ENCODE measurements around the gene PHGDH.

Gene PHGDH

DNA sequence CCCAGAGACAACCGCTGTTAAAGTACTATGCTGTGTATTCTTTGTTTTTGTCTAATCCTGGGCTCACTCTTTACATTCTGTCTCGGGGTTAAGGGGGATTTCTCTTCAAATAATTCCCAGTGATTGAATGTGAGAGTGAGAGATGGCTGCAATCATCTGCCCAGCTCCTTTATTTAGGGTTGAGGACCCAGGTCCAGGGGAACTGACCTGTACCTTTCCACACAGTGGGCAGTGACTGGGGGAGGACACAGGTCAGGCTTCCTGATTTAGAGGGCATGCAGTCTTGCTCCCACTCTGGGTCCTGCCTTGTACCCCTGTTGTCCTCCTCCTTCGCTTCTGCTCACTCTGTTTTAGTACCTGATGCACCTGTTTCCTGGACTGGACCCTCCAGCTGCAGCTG, 22.0 kb downstream of the PHGDH start:
- DNase-seq, result no peak

DNA sequence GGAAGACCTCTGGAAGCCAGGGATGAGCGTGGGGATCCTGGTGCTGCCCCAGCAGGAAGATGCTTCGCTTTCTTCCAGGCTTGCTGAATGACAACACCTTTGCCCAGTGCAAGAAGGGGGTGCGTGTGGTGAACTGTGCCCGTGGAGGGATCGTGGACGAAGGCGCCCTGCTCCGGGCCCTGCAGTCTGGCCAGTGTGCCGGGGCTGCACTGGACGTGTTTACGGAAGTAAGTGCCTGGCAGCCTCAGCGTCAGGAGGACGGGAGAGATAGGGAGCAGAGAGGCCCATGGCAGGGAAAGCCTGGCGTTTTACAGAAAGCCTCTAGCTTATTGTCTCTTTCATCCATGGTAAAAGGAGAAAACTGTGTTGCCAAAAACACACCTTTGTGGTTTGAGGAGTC, 23.5 kb downstream of the PHGDH start:
- no peak for DNase-seq

DNA sequence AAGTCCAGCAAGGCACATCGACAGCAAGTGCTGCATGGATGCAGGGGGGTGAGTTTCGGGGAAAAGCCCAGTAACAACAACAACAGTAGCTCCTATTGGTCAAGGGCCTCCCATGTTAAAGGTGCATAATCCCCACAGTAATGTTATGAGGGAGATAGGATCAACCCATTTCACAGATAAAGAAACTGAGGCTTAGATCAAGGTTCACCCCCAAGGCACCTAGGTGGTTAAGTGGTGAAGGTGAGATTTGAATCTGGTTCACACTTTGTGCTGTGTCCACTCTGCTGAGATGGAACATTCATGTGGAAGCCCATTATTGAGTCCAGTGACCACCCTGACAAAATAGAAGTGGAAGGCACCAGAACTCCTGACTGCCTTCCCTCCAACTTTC, 24.9 kb downstream of the PHGDH start:
- no peak for DNase-seq

DNA sequence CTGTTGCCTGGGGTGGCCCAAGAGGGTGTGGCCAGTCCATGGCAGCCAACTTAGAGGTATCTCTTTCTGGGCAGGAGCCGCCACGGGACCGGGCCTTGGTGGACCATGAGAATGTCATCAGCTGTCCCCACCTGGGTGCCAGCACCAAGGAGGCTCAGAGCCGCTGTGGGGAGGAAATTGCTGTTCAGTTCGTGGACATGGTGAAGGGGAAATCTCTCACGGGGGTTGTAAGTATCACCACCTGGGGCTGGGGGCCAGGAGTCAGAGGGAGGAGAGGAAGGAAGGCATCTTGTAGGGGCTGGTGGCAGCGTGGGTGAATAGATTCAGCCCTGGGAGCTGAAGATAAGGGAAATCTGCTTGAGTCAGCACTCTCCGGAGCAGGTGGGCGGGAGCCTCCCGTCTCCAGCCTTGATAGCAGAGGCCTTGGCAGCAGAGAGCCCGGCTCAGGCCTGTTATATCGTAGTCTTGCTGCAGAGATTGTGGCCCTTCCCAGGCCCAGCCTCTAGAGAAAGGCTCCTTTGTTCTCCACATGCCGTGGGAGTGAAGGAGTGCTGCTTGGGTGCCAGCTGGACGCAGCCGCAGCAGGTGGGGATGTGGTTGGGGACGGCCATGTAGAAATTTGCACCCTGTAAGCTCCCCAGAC, 25.4 kb downstream of the PHGDH start:
- DNase-seq, result no peak

DNA sequence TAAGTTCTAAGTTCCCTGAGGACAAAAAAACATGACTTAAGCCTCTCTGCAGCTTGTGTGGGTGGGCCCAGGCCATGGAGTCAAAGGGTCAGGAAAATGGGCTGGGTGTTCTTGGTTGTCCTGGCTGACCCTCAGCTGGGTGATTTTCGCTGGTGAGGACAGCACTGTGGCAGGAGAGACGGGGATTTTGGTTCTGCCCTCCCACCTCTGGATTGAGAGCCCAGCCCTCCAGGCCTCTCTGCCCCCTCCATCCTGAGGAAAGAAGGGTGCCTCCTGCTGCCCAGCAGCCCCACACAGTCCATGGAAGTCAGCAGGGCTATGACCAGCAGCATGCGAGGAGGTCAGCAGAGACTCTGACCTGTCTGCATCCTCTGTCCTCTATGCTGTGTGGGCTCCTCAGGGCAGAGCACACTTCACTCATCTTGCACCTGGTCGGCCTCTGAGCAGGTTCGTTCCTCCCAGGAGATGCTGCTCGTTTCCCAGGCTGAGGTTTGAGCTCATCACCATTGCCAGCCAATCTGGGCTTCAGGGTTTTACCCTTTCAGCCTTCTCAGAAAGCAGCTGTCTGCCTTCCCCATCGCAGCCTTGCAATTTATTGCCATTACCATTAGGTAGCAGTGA, 26.5 kb downstream of the PHGDH start:
- no peak for DNase-seq

DNA sequence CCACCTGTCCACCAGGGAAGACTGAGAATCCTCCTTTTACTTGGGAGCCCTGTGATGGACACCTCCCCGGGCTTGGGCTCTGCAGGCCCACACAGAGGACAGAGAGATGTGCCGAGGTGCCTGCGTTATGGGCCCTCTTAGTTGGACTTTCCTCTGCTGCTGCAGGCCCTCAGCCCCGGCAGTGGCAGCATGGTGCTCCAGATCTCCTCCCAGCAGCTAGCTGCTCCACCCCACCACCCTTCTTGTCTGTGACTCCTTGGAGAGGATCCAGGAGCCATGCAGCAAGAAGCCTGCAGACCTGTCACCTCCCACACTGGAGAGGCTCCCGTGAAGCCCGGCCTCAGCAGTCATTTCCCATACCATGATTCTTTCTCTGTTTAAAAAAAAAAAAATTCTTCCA, 27.4 kb downstream of the PHGDH start:
- DNase-seq, result no peak

DNA sequence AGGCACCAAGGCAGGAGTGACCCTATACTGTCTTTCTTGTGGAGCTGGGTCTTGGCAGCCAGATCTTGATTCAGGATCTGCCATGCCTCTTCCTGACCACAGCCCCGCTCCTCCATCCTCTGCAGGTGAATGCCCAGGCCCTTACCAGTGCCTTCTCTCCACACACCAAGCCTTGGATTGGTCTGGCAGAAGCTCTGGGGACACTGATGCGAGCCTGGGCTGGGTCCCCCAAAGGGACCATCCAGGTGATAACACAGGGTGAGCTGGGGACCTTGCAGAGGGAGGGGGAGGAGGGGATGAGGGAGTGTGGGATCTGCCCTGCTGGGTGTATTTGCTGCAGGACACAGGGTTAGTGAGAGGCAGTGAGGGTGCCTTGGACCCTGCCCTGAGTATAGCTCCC, 28.5 kb downstream of the PHGDH start:
- no peak for DNase-seq

DNA sequence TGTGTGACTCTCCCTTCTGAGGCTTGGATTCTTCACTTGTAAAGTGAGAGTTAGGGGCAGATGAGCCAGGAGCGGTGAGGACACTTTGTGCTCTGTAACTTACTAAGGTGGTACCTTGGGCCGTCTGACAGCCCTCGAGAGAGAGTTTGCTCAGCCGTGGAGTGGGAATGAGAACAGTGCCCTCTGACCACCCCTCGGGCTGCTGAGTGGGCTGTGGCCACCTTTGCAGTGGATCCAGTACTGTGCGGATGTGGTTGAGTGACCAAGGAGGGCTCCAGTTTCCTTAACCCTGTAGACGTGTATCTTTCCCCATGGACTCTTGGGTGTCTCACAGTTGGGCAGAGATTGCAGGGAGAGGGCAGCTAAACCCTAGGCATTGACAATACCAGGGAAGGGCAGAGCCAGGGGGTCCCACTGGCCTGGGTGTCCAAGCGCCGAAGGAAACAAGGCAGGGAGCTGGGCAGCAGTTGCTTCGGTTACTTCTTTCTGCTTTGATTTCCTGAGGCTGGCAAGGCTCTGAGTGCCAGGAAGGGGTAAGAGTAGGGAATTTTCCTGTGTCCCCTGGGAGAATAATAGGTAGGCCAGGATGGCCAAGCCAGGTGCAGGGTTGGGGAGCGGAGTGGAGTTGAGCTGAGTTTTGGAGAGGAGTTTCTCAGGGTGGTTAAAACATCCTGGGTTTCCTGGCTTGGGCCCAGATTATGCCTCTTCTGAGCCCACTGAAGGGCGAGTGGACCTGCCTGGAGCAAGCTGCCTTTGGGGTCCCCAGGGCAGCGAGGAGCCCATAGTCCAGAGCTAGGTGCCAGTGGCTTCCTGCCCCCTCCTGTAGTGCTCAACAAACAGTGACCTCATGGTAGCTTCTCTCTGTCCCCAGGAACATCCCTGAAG, 29.4 kb downstream of the PHGDH start:
- no peak for DNase-seq

DNA sequence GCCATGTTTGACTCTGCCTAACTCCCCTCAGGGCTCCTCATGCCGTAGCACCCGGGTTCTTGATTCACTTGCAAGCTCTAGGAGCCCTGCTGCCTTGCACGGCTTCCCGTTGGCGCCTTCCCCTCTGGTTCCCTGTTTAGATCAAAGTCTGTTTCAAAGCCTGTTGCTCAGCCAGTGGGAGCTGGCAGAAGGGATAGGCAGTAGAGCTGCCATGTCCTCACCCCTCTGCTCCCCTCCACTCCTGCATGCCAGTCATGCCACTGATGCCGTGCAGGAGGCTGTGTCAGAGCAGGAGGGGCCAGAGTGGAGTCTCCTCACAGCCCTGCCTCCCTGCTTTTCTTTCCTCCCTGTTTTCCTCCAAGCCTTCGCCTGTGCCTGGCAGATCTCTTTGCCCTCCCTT, 30.5 kb downstream of the PHGDH start:
- no peak for DNase-seq

DNA sequence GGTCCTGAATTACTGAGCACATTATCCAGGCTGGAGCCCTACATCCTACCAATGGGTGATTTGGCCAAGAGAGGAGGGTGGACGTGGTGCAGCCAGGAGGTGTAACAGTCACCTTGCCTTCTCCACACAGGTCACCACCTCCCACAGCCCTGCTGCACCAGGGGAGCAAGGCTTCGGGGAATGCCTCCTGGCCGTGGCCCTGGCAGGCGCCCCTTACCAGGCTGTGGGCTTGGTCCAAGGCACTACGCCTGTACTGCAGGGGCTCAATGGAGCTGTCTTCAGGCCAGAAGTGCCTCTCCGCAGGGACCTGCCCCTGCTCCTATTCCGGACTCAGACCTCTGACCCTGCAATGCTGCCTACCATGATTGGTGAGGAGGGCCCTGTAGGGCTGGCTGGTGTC, 30.9 kb downstream of the PHGDH start:
- no peak for DNase-seq

DNA sequence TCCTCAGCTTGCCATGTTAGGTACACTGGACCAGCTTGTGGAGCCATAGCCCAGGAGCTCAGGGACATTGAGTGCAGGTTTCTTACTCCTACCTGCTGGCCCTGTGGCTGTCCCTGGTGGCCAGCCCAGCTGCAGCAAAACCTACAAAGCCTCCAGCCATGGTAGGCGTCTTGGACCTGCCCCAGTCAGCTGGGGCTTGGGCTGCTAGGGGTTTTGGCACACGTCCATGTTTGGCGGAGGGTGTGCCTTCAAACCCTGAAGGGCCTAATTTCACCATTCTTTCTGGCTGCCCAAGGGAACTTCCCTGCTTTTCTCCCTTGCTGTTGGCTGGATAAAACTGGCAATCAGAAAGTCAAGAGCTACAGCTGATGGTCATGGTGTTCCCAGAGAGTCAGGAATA, 31.6 kb downstream of the PHGDH start:
- DNase-seq, result no peak

DNA sequence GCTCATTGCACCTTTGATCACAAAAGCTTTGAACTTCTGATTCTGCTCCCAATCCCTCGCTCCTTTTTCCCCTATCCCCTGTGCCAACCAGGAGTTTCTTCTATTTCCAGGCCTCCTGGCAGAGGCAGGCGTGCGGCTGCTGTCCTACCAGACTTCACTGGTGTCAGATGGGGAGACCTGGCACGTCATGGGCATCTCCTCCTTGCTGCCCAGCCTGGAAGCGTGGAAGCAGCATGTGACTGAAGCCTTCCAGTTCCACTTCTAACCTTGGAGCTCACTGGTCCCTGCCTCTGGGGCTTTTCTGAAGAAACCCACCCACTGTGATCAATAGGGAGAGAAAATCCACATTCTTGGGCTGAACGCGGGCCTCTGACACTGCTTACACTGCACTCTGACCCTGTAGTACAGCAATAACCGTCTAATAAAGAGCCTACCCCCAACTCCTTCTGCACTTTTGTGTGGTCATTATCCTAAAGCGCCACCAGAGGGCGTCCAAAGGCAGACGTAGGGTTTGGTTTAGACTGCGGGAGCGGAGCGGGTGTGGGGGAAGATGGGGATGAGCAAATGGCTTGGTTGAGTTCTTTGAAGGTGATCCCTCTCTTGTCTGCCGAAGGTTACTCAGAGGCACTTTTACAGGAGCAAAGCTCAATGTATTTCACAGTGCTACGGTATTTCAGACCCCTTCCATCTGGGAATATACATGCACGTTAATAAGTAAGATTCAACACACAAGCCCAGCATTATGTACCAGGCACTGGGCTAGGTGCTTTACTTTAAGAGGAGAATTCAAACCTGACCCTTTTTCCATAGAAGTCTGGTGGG, 32.3 kb downstream of the PHGDH start:
- peak; percentile 3 for DNase-seq

DNA sequence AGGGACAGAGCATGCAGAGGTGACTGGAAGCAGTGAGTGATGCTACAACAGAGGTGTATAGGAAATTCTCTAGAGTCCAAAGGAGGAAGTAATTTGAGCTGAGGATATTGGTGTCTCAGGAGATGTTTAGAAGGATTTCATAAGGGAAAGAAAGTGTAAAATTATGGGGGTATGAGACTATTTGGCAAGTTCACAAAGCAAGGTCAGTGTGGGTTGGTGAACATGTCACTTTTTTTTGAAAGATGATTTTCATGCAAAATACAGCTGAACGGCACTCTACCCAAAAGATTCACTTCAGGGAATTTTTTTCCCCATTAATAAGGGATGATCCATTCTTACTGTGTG, 32.8 kb downstream of the PHGDH start:
- DNase-seq, result no peak

DNA sequence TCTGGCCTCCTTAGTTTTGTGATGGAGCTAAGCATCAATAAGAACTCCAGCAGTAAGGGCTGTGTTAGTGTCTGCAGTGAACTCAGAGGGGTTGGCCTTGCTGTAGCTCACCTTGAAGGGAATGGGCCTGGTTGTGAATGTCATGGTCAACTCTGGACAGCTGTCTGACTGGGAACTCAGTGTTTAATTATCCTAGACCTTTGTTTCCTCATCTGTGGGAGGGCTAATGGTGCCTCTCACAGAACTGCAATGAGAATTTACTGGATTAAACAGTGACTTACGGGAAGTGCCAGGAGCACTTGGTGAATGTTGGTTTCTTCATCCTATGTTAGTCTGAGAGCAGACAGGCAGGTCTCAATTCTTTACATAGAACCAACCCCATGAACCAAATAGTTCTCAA, 33.3 kb downstream of the PHGDH start:
- no peak for DNase-seq

DNA sequence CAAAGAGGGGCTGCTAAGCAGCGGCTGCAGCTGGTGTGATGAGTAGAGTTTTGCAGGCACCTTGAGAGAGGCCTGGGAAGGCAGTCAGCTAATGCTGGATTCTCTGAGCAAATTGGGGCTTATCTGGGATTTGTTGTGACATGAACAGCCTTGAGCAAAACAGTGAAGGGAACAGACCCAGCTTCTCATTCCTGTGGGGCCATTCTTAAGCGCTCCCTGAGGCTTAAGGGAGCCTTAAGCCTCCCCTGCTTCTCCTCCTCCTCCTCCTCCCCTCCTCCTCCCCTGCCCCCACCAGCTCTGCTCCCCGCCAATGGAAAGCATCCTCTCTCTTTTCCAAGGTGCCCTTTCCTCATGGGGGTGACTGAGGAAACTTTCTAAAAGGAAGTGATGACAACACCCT, 35.7 kb downstream of the PHGDH start:
- DNase-seq, result no peak

DNA sequence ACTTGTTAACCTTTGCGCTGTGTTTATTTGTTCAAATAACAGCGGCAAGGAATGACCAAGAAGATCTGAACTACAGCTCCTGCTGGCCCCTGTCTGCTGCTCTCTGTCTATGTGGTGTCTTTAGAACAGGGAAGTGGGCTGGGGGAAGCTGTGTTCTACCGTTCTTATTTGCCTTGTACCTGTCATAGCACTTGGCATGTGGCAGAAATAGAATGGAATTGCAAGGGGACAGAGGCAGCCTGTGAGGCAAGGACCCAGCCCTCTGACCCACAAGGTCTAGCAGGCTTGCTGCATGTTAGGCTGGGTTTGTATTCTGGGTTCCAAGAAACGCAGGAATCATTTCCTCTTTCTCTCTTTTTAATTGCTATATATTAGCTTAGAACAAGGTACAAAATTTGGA, 36.3 kb downstream of the PHGDH start:
- DNase-seq, result no peak

DNA sequence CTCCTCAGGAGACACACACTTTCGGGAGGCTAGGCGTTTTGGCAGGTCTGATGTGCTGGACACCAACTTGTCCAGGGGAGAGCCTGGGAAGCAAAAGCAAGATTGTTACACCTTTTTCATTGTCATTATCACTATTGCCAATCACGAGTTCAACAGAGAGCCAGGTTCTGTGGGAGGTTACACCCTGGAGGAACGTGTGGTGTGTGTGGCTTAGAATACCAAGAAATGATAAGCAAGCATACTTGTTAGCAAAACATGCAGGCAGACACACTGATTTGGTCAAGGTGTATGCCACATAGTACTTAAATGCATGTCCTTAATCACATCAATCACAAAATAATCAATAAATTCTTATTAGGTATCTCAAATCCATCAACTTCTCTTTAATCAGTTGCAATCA, 40.9 kb downstream of the PHGDH start:
- DNase-seq, result no peak

DNA sequence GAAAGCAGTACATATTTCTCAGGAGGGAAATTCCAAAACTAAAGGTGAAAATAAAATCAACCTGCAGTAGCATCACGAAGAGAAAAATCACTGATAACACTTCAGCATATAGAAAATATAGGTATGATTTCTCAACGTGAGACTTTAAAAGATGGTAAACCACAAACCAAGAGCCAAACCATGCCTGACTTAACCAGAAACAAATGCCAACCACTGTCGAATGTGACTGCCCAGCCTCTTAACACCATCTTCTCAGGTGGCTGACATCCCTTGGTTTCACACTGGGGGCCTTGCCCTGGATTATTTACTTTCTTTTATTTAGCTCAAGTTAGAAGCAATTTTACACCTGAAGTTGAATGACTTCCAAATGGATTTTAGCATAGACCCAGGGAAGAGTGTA, 46.9 kb downstream of the PHGDH start:
- DNase-seq, result no peak

DNA sequence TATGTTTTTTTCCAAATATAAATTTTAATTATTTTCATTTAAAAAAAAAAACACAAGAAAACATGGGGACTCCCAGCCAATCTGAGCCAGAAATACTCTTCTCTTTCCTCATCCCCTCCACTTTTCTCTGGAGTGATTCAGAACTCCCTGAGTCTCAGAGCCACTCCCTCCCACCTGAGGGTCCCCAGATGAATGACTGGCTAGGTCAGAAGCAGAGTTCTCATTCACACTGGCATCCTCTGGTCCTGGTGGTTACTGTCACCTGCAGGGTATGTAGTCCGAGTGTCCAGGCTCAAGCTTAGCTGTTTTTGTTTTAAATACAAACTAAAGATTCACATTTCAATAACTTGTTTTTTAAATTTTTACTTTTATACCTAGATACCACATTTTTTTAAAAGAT, 50.7 kb downstream of the PHGDH start:
- DNase-seq, result no peak

DNA sequence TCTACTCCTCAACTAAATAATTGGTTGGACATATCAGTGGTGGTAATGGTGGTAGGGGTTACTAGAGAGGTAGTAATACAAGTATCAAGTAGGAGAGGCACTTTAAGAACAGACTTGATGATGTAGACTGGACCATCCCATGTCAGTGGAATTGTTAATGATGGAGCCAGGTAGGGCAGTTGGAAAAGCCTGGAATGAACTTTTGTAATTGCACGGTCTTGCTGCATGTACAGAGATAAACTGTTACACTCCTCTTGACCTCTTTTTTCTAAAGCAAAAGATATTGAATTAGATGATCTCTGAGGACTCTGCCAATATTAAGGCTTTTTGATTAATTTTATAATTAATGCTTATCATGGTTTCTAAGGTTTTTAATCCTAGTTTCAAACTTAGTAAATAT, 51.2 kb downstream of the PHGDH start:
- DNase-seq, result no peak

DNA sequence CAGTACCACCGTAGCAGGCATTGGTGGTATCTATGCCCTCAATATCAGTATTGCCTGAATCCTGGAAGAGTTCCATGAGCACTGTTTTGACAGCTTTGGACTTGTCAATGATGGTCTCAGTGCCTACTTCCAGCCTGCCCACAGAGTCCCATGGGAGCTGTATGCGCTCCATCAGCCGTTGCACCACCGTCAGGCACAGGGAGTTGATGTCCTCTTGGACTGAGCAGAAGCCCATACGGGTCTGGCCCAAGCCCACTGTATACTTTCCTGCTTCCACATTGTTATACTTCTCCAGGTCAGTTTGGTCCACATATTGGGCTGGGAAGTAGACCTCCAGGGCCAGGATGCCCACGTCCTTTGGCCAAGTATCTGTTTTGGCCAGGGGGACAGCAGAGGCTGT, 52.5 kb downstream of the PHGDH start:
- DNase-seq, result no peak

DNA sequence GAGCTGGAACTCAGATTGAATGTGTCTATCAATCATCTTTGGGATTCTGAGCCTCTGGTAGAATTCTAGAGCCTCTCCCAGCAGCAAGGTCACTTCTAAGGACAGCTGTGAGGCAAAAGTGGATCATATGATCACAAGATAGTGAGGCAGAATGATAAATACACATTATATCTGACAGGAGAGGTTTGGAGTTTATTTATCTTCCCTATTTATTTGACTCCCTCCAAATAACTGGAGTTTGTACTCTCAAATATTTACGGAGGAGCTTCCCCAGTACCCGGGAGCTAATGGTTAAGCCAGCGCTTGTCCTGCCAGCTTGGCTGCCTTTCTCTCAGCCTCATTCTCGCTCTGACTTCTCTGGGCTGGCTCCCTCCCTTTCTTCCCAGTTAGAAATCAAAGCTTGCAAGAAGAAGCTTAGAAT, 54.6 kb downstream of the PHGDH start:
- no peak for DNase-seq

DNA sequence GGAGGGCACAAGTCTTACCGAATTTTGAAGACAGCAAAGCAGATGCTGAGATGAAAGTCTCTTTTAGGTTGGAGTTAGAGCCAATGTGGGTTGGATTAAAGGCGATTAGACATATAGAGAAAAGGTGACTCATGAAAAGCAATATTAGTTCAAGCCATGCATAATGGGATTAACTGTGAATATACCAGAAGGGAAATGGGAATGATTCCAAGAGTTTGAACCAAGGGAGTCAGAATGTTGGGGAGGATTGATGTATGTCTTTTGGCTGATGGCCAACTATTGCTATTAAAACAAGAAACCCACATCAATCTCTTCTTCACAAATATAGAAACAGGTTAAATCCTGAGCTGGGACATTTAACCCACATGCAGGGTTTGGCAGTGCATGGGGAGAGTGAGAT, 55.8 kb downstream of the PHGDH start:
- DNase-seq, result no peak

DNA sequence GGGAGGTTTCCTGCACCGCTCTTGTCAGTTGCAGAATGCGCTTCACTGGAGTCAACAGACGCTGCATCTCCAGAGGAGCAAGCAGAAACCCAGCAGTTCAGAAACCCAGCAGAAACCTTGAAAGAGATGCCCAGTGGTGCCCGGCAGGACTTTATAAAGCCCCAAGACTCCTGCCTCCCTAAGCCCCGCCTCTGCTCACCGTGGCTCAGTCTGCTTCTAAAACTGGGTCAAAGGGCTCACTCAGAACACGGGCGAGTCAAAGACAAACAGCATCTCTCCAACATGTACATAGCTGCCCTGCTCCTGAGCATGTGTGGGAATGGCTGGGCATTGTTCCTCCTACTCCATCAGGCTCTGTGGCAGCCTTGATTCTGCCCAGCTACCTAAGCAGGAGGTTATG, 57.0 kb downstream of the PHGDH start, which contains the start of gene HMGCS2:
Gene HMGCS2, minus strand, starts transcription at position 128 of the 400 bp plus-strand sequence. Its CDS starts 61 bp downstream, at position 67.
- no peak for DNase-seq

All from SHP77 treated with DMSO at 0.1 percent for 48 hours (cell line).